ENCODE results near the gene TM9SF3.
"Not testable (repeated sequence)": the region's sequence is repeated elsewhere in the genome, so short reads cannot be mapped to it uniquely, and the experiment has no call there.

Gene TM9SF3

DNA sequence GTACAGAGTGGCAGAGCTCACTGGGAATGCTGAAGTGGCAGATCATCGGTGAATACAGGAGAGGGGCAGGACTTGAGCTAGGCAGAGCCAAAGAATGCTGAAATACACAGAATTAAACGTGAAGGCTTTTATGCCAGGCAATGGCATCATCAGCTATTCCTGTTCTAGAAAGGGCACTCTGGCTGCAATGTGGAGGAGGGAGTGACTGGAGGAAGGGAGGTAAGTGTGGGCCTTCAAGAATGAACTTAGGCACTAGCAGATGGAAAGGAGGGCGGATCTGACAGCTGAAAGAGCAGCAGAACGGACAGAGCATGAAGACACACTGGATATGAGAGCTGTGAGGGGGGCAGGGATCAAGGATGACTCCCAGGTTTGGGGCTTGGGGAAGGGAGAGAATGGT is 12.0 kb upstream of the TM9SF3 start:
- no peak for DNase-seq (ENCODE audit: low spot score)

DNA sequence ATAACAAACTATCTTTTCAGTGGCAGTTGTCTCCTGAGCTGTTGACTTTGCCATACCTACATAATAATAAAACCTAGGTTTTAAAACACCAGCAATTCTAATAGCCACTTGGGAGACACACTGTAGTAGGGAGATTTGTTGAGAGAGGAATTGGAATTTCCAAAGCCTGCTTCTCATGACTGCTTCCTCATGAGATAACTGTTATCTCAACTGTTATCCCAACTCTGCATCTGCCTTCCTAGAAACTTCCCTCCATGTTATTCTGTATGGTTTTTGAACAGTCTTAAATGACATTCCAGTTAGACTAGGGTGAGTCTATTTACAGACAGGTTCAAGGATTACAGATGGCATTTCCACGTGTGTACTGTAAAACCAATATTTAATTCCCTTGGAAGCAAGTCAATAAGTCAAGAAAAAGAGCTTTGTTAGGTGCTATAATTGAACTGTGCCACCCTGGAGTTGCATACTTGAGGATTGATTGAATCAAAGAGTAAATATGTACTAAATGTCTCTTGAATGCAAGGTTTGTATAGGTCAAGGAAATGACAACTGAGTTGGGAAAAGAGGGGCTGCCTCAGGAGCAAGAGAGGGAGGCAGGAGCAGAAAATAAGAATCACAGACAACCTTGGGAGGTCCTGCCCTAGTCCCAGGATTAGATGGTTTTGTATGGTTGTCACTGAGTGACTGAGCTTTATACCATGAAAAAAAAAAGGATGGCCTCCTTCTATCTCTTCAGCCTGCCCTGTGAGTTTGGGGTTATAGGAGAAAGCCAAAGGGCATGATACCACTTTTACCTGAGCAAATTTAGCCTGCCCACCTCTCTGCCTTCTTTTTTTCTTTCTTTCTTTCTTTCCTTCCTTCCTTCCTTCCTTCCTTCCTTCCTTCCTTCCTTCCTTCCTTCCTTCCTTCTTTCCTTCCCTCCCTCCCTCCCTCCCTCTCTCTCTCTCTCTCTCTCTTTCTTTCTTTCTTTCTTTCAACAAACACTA is 9.9 kb upstream of the TM9SF3 start:
- DNase-seq (ENCODE audit: low spot score), result no peak

DNA sequence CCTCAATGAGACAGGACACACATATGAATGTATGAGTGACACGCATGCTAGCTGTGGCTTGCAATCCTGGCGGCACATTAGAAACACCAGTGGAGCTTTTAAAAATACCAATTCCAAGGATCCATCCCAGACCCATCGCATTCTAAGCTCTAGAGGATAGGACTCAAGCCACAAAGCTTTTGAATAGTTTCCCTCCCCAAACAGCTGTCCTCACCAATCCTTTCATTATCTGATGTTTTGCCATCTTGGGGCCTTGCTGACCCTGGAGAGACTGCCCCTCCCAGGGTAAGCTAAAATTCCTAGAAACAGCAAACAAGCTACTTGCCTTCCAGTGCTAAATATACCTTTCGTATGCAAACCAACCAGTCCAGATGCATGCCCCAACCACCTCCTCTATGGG is 8.9 kb upstream of the TM9SF3 start:
- DNase-seq (ENCODE audit: low spot score), result no peak

DNA sequence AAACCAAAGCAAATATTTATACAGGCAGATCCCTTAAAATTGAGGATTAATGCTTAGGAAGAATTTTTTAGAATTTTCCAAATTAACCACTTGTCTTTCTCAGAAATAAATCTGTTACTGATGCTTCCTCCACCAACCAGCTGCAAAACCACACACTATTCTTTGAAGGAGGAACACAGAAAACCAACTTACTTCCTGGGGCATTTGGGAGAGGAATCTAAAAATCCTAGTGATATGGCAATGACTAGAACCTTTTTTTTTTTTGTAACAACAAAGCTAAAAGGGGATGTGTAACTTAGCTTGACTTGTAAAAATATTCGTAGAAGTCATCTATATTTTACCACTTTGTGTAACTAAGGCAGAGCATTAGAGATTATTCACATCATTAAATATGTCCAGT is 5.1 kb upstream of the TM9SF3 start:
- DNase-seq (ENCODE audit: low spot score), result no peak

- no peak for DNase-seq (ENCODE audit: low spot score)
Observed at GRCh38 chr10:96588616-96589419, 2.0 kb upstream of the TM9SF3 start.

GRCh38 chr10:96588060-96588554 is 1.3 kb upstream of the TM9SF3 start:
- no peak for DNase-seq (ENCODE audit: low spot score)

GRCh38 chr10:96587264-96588059 is 650 bp upstream of the TM9SF3 start:
- DNase-seq (ENCODE audit: low spot score), result no peak

DNA sequence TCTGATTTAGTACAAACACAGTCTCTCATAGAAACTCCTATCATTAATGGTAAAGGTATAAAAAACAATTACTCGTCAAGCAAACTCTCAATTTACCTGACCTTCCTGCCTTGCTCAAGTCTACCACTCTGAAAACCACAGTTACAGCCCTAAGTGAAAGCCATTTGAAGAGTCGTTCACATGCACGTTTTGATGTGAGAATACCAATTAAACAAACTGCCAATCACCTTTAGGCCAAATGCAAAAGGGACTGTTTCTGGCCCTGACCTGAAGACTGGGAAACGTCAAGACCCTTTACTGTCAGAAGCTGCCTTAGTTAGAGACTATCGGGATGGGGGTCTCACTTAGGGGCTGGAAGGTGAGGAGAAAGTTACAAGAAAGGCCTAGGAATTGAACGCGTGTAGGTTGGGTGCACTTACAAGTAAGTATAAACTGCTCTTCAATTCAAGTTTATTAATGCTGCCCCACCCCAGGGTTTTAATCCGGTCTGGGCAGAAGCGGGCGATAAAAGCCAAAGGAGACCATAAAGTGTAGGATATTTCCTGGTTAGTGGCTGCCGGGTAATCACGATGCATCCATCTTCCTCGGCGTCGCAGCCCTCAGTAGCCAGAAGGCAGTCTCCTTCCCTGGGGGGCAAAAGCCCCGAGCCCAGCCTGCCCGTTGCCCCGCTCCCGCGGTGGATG is 935 bp downstream of the TM9SF3 start:
- DNase-seq (ENCODE audit: low spot score), result no peak

GRCh38 chr10:96584474-96584873 is 2.3 kb downstream of the TM9SF3 start:
- DNase-seq (ENCODE audit: low spot score), result no peak

DNA sequence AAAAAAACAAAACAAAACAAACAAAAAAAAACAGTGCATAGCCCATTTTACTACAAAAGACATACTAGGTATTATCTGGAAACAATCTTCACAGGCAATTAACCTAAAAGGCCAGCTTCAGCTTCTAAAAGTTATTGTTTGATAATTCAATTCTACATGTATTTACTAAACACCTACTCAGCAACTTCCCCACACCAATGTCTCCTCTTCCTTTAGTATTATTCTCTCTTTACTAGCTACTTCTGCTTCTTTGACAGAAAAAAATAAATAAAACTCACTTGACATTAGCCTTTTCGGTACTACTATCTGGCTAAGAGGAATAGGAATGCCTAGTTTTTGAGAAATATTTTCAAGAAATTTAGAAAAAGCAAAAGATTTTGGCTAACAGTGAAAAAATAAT is 2.8 kb downstream of the TM9SF3 start:
- DNase-seq (ENCODE audit: low spot score), result no peak

- DNase-seq (ENCODE audit: low spot score), result no peak
Observed at GRCh38 chr10:96579133-96579532, 7.7 kb downstream of the TM9SF3 start.

DNA sequence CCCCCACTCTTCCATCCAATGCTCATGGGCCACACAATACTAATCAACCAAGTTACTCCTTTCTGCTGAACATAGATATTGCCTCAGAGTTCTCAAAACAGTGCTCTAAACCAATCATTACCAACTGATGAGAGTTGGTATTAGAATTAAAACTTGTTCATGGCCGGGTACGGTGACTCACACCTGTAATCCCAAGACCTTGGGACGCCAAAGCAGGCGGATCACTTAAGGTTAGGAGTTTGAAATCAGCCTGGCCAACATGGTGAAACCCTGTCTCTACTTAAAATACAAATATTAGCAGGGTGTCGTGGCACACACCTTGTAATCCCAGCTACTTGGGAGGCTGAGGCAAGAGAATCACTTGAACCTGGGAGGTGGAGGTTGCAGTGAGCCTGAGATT is 8.2 kb downstream of the TM9SF3 start:
- DNase-seq (ENCODE audit: low spot score), result no peak

DNA sequence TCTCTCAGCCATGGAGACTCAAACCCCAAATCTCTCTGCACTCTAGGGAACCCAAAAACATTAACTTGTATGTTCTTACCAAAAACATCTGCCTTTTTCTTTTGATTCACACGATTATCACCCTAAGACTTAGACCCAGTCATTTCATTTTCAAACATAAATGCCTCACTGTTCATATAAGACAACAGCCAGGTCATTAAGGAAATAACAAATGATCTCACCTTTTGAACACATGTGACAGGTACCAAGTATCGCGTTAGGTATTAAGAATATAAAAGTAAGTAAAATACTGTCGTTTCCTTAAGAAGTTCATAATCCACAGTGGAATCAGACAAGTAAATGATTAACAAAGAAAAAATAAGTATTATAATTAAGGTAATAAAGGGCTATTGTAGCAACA is 8.8 kb downstream of the TM9SF3 start:
- DNase-seq (ENCODE audit: low spot score), result no peak

GRCh38 chr10:96577069-96577468 is 9.7 kb downstream of the TM9SF3 start:
- no peak for DNase-seq (ENCODE audit: low spot score)

DNA sequence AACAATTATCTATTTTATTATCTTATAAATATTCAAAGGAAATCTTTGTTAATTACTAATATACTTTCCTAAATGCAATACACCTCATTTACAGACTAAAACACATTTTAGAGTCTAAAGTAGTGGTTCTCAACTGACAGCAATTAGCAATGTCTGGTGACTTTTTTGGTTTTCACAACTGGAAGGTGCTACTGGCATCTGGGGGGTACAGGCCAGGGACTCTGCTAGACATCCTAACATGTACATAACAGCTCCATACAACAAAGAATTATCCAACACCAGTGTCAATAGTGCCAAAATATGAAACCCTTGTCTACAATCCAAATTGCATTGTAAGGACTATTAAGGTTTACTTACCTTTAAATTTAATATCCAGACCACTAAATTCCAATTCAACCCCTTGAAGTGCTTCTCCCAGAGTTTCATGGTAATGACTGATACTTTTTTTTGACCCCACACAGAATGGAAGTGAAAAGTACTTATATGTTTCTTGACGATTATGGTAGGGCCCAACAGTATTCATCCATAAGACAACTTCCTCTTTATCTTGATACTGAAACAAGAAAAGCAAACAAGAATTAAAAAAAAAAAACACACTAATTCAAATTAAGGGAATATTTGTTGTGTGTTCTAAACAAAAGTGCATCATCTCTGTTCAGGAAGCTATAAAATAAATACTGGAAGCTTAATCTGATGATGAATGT is 10.4 kb downstream of the TM9SF3 start:
- no peak for DNase-seq (ENCODE audit: low spot score)

GRCh38 chr10:96574564-96574963 is 12.2 kb downstream of the TM9SF3 start:
- not testable (repeated sequence) for DNase-seq (ENCODE audit: low spot score)

GRCh38 chr10:96573036-96573435 is 13.8 kb downstream of the TM9SF3 start:
- DNase-seq (ENCODE audit: low spot score), result no peak

GRCh38 chr10:96570983-96571964 is 15.5 kb downstream of the TM9SF3 start:
- no peak for DNase-seq (ENCODE audit: low spot score)

DNA sequence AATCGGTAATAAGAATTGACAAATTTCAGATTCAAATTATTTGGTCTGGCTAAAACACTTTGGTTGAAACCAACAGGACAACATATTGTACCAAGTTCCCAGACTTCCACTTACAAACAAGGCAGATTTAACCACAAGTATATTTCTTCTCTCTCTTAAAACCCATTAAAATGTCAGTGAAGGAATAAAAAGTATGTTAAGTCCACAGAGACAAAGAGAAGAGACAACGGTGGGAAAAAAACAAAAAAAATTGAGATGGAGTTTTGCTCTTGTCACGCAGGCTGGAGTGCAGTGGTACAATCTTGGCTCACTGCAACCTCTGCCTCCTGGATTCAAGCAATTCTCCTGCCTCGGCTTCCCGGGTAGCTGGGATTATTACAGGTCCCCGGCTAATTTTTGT is 16.3 kb downstream of the TM9SF3 start:
- DNase-seq (ENCODE audit: low spot score), result no peak

DNA sequence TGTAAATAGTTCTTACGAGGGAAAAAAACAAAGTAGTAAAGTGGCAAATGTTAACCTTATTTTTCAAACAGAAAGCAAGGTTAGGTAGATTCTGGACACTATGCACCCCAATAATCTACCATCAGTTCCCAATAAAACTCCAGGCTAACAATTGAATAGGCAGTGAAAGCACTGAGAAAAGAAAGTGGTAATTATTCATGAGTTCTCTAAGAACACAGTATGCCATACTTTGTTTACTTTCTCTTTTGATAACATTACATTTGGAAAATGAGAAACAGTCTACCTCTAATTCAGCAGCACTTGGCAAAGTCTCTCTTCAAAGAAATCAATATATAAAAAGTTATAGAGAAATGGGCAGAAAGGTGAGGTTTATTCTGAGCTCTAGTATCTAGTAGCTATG is 18.4 kb downstream of the TM9SF3 start:
- DNase-seq (ENCODE audit: low spot score), result no peak
